GM21786 (cell line): ENCODE measurements around the gene DSC1.
"Not testable (repeated sequence)": the region's sequence is repeated elsewhere in the genome, so short reads cannot be mapped to it uniquely, and the experiment has no call there.

Source experiments
- ATAC-seq: cut with Tn5 transposase; IDR thresholded peaks from one replicate; pipeline ENCODE4 v1.9.1; 2021; ENCODE audit not compliant: unreplicated experiment

Gene DSC1

GRCh38 chr18:31177369-31177768 lies 14.7 kb upstream of the DSC1 start:
- not testable (repeated sequence) for ATAC-seq

- no peak for ATAC-seq
Observed at GRCh38 chr18:31176531-31176930, 13.9 kb upstream of the DSC1 start.

- no peak for ATAC-seq
Observed at GRCh38 chr18:31171144-31171839, 8.6 kb upstream of the DSC1 start.

- ATAC-seq: no peak
Observed at GRCh38 chr18:31170335-31170734, 7.7 kb upstream of the DSC1 start.

GRCh38 chr18:31162419-31162793 lies 250 bp downstream of the DSC1 start:
- ATAC-seq: no peak

- no peak for ATAC-seq
Observed at GRCh38 chr18:31161757-31162418, 768 bp downstream of the DSC1 start.

- no peak for ATAC-seq
Observed at GRCh38 chr18:31156821-31157763, 5.6 kb downstream of the DSC1 start.

- ATAC-seq: no peak
Observed at GRCh38 chr18:31155498-31155897, 7.2 kb downstream of the DSC1 start.

- ATAC-seq: no peak
Observed at GRCh38 chr18:31154181-31154580, 8.5 kb downstream of the DSC1 start.

GRCh38 chr18:31149351-31149750 lies 13.3 kb downstream of the DSC1 start:
- ATAC-seq: no peak

GRCh38 chr18:31148600-31148999 lies 14.1 kb downstream of the DSC1 start:
- no peak for ATAC-seq

GRCh38 chr18:31146809-31147208 lies 15.8 kb downstream of the DSC1 start:
- no peak for ATAC-seq

GRCh38 chr18:31143025-31143424 lies 19.6 kb downstream of the DSC1 start:
- ATAC-seq: no peak

- ATAC-seq: no peak
Observed at GRCh38 chr18:31138709-31139108, 23.9 kb downstream of the DSC1 start.

- ATAC-seq: no peak
Observed at GRCh38 chr18:31134988-31135529, 27.6 kb downstream of the DSC1 start.

GRCh38 chr18:31129398-31130115 lies 33.1 kb downstream of the DSC1 start:
- ATAC-seq: no peak

GRCh38 chr18:31125878-31126277 lies 36.8 kb downstream of the DSC1 start:
- ATAC-seq: no peak

GRCh38 chr18:31123125-31123524 lies 39.5 kb downstream of the DSC1 start:
- ATAC-seq: not testable (repeated sequence)

- ATAC-seq: peak; percentile 58
Observed at GRCh38 chr18:31120594-31120993, 42.1 kb downstream of the DSC1 start.

GRCh38 chr18:31116853-31117595 lies 45.6 kb downstream of the DSC1 start:
- ATAC-seq: no peak
